Retinal pigment epithelial cell (primary cell): ENCODE measurements around the gene RXRA.

Experiments used
- DNase-seq: peaks from one replicate; pipeline ENCODE4 v3.0.0-alpha.2; 2010; ENCODE audit warnings: low read depth
- H3K4me3 ChIP-seq: 2 replicates; pipeline ENCODE4 v1.5.1; 2011; ENCODE audit warnings: mild to moderate bottlenecking, low read length, control low read depth, moderate library complexity
- CTCF ChIP-seq: conservative IDR thresholded peaks from 2 replicates; pipeline ENCODE4 v1.5.1; 2011; ENCODE audit warnings: low read depth, low read length, control low read depth, inconsistent platforms

The RXRA gene

GRCh38 chr9:134349936-134350335 lies 23.7 kb downstream of the RXRA start:
- no peak overlapping the region for H3K4me3 ChIP-seq
- no peak for TF ChIP-seq CTCF
- DNase-seq, result no peak

DNA sequence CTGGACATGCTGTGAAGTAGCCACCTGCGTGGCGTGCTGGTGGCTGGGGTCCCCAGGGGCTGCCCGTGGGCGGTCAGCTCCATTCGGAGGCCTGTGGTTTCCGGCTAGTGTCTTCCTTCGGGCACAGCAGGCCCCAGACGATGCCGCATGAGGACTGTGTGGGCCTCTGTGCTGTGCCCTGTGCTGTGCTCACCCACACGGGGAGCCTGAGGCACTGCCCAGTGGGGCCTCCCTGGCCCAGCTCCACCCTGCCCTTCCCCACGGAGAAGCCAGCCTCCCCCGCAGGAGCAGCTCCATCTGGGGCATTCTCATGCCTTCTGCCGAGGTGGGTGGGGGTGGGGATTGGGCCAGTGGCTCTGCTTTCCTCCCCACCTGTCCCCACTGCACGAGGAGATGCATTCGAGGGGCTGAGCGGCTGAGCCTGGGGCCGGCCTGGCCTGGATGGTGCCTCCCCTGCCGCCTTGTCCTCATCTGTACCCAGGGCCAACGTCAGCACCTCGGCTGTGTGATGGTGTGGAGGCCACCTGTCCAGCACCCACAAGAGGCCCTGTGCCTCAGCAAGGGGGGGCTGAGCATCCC lies 24.2 kb downstream of the RXRA start:
- DNase-seq, result no peak
- H3K4me3 ChIP-seq, result no peak overlapping the region
- no peak for TF ChIP-seq CTCF

DNA sequence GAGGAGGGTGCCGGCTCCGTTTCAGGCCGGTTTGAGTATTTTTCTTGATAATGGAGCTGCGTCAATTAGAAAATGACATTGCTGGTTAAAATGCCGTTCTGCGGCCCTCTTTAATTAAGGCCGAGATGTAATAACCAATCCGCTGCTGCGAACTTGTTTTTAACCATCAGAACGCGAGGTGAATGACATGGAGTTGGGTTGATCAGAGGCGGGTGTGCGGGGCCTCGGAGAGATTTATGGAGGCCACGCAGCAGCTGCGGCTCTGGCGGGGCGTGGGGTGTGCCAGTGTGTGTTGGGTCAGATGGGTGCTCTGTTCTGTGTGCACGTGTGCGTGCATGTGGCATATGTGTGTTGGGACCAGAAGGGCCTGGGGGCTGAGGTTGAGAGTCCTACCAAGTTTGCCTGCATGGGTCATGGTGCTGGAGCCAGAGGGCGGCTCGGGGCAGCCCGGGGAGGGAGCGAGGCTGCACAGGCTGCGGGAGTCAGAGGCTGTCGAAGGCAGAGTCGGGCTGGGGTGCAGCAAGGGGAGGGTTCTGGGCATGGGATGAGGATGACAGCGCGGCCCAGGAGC lies 25.4 kb downstream of the RXRA start:
- H3K4me3 ChIP-seq, result no peak overlapping the region
- DNase-seq, result no peak
- TF ChIP-seq CTCF, result no peak

GRCh38 chr9:134352247-134352933 lies 26.1 kb downstream of the RXRA start:
- DNase-seq, result no peak
- no peak overlapping the region for H3K4me3 ChIP-seq
- TF ChIP-seq CTCF, result no peak

DNA sequence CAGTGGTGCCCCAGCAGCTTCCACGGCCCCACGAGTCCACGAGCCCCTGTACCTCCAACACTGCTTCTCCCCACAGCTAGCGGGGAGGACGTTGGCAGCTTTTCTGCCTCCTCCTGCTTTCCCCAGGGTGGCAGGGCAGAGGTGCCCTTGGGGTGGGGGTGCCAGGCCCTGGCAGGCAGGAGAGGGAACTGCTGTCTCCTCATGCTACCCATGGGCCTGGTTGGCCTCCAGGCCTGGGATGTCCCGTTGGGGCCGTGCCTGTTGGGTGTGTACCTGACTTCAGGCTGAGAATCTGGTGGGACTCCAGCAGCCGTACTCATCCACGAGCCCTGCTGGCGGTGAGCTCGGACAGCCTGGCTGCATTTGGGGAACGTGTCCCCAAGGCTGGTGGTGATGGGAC lies 27.3 kb downstream of the RXRA start:
- DNase-seq, result no peak
- no peak for TF ChIP-seq CTCF
- no peak overlapping the region for H3K4me3 ChIP-seq

DNA sequence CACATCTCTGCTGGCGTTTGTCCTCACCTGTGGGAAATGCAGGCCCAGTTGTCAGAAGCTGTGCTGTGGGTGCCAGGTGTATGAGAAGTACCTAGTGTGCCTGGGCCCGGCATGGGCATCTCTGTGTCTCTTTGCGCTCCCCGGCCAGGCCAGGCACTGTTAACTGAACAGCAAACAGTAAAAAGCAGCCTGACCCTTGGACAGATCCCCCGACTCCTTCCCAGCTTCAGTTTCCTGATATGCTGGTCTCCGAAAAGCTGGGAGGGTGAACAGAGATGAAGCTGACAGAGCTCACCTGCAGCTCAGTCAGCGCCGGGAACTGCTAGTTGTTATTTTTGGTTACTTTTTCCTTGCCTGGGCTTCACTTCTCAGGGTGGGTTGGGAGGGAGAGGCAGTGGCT lies 28.9 kb downstream of the RXRA start:
- no peak overlapping the region for H3K4me3 ChIP-seq
- no peak for DNase-seq
- no peak for TF ChIP-seq CTCF
